Measurements from ENCODE around the gene MED23. TPM values are rescaled to one million over a fixed set of nuclear protein-coding genes. Genes with fewer than 3 reads are reported as not detected.

MED23 gene
- total RNA-seq, 2 experiments from 2014 or later, result 30.2 to 34.2 TPM

DNA sequence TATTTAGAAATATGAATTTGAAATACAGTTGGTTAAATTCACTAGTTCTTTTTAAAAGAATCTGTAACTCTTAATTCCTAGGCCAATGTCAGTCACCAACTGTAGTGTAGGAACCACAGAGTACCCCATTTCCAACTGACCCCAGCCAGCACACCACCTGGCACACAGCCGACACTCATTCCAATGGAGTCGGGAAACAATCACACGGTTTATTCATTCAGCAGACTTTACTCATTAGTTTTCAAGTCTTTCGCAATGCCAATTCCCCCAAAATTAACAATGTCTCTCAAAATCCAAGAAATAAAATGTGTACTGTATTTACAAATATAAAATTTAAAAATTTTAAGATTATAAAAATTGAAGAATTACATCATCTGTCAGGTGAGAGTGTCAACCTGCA, 41.5 kb downstream of the MED23 start:
- no peaks in the 10 kb centered on the region for H3K4me1 ChIP-seq (ENCODE audit: insufficient read depth, low read length, poor library complexity, severe bottlenecking)
- H2AFZ ChIP-seq (ENCODE audit: low read length), result no peak overlapping the region
- H3K36me3 ChIP-seq (ENCODE audit: insufficient read depth, low read length), result peaks cover 94% of the 10 kb centered on the region
- no peak overlapping the region for H3K4me2 ChIP-seq (ENCODE audit: low read length)
- no peak for DNase-seq (ENCODE audit: low spot score)
- H4K20me1 ChIP-seq (ENCODE audit: insufficient read depth, low read length), result no peaks in the 10 kb centered on the region
- TF ChIP-seq EZH2phosphoT487 (IDR thresholded peaks at IDR 0.05; ENCODE audit: borderline replicate concordance, low read depth, low read length), result no peak
- TF ChIP-seq, protein P1, sequence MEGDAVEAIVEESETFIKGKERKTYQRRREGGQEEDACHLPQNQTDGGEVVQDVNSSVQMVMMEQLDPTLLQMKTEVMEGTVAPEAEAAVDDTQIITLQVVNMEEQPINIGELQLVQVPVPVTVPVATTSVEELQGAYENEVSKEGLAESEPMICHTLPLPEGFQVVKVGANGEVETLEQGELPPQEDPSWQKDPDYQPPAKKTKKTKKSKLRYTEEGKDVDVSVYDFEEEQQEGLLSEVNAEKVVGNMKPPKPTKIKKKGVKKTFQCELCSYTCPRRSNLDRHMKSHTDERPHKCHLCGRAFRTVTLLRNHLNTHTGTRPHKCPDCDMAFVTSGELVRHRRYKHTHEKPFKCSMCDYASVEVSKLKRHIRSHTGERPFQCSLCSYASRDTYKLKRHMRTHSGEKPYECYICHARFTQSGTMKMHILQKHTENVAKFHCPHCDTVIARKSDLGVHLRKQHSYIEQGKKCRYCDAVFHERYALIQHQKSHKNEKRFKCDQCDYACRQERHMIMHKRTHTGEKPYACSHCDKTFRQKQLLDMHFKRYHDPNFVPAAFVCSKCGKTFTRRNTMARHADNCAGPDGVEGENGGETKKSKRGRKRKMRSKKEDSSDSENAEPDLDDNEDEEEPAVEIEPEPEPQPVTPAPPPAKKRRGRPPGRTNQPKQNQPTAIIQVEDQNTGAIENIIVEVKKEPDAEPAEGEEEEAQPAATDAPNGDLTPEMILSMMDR (conservative IDR thresholded peaks at IDR 0.05; ENCODE audit: low read length), result no peak
- intact Hi-C loops (cut with micrococcal nuclease; ENCODE audit: unreplicated experiment), result no loop called here
- no peaks in the 10 kb centered on the region for H3K9me2 ChIP-seq (ENCODE audit: insufficient read depth, low read length)
- no TSS peak for BruUV-seq (replicated peaks)
- H3K9me3 ChIP-seq (ENCODE audit: low read length), result no peaks in the 10 kb centered on the region
- ChIA-PET POLR2A (interaction anchor here (0.6 kb wide), 1 partner anchor 815 kb away, joined by 3 read pairs; no protein-coding TSS in a partner anchor), CTCF (ENCODE audit: unreplicated experiment) (no interaction called here)
- no peak overlapping the region for H3K27ac ChIP-seq (ENCODE audit: low read depth, low read length, poor library complexity, severe bottlenecking)
- H3K4me3 ChIP-seq (ENCODE audit: low read depth, low read length, poor library complexity, severe bottlenecking), result no peak overlapping the region
- no peaks in the 10 kb centered on the region for H3K79me2 ChIP-seq (ENCODE audit: insufficient read depth, low read depth, low read length)

DNA sequence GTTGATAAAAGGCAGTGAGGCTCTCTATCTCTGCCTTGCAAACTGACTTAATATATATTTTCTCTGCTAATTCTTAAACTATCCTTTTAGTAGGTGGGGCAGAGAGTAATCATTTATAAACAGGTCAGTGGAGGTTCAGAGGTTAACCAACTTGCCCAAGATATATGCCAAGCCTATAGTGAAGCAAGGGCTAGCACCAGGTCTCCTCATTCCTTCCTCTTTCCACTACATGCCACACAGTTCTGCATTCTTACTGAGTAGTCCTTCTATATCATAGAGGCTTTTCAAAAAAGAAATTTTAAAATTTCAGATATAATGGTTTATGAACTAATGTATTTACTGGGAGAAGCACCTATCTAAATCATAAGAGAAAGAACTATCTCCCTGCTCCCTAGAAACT, 46.5 kb downstream of the MED23 start:
- CTCF ChIA-PET (ENCODE audit: unreplicated experiment), result no interaction called here
- H3K36me3 ChIP-seq (ENCODE audit: insufficient read depth, low read length), result peaks cover 69% of the 10 kb centered on the region

More for the DNA sequence above, 46.5 kb downstream of the MED23 start:
- Histone ChIP-seq H3K27ac (ENCODE audit: low read depth, low read length, poor library complexity, severe bottlenecking) (no peak overlapping the region), H2AFZ (ENCODE audit: low read length) (no peak overlapping the region), H3K79me2 (ENCODE audit: insufficient read depth, low read depth, low read length) (no peaks in the 10 kb centered on the region), H3K4me2 (ENCODE audit: low read length) (no peak overlapping the region), H3K9me2 (ENCODE audit: insufficient read depth, low read length) (no peaks in the 10 kb centered on the region), H3K9me3 (ENCODE audit: low read length) (no peaks in the 10 kb centered on the region), H3K4me1 (ENCODE audit: insufficient read depth, low read length, poor library complexity, severe bottlenecking) (no peaks in the 10 kb centered on the region), H3K4me3 (ENCODE audit: low read depth, low read length, poor library complexity, severe bottlenecking) (no peak overlapping the region), H4K20me1 (ENCODE audit: insufficient read depth, low read length) (no peaks in the 10 kb centered on the region)
- no peak for TF ChIP-seq EZH2phosphoT487 (IDR thresholded peaks at IDR 0.05; ENCODE audit: borderline replicate concordance, low read depth, low read length)
- TF ChIP-seq, protein P1 (conservative IDR thresholded peaks at IDR 0.05; ENCODE audit: low read length), result no peak
- POLR2A ChIA-PET, result no interaction called here
- intact Hi-C loops (cut with micrococcal nuclease; ENCODE audit: unreplicated experiment), result no loop called here
- DNase-seq (ENCODE audit: low spot score), result no peak
- no TSS peak for BruUV-seq (replicated peaks)
